ENCODE measurements around the gene FGF10.

Gene FGF10

DNA sequence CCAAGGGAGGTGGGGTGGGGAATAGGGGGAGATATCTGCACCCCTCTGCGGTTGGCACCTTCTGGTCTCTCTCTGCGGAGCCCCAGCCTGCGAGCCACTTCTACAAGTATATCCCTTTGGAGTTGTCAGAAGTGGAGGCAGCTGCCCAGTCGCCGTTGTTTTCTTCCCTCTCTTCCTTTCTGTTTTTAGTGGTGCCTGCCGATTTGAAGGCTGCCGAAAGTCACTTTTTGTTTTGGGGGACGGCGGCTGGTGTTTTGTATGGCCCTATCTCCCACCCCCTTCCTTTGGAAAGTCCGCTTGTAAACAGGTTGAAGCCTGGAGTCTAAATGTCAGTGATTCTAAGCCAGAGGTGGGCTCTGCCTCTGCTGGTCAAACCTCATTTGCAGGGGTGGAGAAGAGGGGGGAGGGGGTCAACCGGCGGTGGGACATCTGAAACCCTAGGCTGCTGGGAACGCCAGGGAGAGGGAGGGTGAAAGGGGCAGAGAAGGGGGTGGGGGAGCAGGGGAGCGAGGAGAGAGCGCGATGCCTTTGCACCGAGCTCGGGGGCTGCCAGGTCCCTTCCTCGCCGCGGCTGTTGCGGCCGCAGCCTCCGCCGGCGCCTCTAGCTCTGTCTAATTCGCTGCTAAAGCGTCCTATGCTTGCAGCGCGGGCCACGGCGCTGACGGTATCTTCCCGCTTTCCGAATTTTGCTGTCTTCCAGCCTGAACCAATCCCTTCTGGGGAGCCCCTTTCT lies at the start of gene FGF10:
TSS of gene FGF10 (minus strand) at position 331 of the 733 bp plus-strand sequence. CDS start 738 bp downstream, outside the sequence.
- ChIA-PET POLR2A (no interaction called here), CTCF (interaction anchor here (1.6 kb wide), 1 partner anchor 758 kb away, joined by 4 read pairs; no protein-coding TSS in a partner anchor)
- DNase-seq (ENCODE audit: low read depth, low spot score): no peak
- H3K4me3 ChIP-seq (ENCODE audit: low read depth, low read length): peak within 1 kb of the TSS; percentile 35
- TF ChIP-seq, protein P1, sequence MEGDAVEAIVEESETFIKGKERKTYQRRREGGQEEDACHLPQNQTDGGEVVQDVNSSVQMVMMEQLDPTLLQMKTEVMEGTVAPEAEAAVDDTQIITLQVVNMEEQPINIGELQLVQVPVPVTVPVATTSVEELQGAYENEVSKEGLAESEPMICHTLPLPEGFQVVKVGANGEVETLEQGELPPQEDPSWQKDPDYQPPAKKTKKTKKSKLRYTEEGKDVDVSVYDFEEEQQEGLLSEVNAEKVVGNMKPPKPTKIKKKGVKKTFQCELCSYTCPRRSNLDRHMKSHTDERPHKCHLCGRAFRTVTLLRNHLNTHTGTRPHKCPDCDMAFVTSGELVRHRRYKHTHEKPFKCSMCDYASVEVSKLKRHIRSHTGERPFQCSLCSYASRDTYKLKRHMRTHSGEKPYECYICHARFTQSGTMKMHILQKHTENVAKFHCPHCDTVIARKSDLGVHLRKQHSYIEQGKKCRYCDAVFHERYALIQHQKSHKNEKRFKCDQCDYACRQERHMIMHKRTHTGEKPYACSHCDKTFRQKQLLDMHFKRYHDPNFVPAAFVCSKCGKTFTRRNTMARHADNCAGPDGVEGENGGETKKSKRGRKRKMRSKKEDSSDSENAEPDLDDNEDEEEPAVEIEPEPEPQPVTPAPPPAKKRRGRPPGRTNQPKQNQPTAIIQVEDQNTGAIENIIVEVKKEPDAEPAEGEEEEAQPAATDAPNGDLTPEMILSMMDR (IDR thresholded peaks at IDR 0.05; ENCODE audit: insufficient read depth, low read length, missing control alignments): no peak

DNA sequence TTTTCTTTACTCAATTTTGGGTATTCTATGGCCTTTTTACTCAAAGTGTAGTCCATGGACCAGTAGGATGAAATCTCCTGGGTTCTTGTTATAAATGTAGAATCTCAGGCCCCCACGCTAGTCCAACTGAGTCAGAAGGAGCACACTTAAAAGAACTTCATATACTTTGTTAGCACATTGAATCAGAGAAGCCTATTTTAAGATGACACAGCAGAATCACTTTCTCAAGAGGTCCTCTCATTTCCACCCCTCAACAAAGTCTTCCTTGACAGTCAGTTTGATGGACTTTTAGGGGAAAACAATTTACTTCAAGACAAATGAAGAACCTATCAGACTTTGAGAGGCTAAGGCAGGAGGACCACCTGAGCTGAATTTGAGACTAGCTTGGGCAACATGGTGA lies 37.7 kb upstream of the FGF10 start:
- no peak for DNase-seq (ENCODE audit: low read depth, low spot score)
- POLR2A ChIA-PET: no interaction called here
- H3K4me3 ChIP-seq (ENCODE audit: low read depth, low read length): no peak overlapping the region
- TF ChIP-seq, protein P1 (IDR thresholded peaks at IDR 0.05; ENCODE audit: insufficient read depth, low read length, missing control alignments): no peak
- CTCF ChIA-PET: no interaction called here

DNA sequence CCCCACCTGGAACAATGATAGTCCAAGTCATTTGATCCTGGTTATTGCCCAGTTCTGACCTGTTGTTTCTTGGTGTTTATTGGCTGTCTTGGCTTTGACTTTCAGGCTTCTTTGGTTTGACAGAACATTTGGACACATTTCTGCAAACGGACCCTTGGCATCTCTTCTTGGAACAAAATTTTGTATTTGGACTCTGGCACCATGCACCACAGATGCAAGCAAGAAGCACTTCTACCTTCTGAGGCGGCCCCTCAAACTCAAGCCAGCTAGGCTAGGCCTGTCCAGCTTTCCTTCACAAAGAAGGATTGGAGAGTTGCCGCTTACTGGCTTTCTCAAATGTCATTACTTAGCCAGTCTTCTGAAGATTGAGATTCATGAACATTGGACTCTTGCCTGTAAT lies 23.1 kb upstream of the FGF10 start:
- no peak overlapping the region for H3K4me3 ChIP-seq (ENCODE audit: low read depth, low read length)
- ChIA-PET POLR2A (no interaction called here), CTCF (no interaction called here)
- DNase-seq (ENCODE audit: low read depth, low spot score): no peak
- TF ChIP-seq, protein P1 (IDR thresholded peaks at IDR 0.05; ENCODE audit: insufficient read depth, low read length, missing control alignments): no peak

DNA sequence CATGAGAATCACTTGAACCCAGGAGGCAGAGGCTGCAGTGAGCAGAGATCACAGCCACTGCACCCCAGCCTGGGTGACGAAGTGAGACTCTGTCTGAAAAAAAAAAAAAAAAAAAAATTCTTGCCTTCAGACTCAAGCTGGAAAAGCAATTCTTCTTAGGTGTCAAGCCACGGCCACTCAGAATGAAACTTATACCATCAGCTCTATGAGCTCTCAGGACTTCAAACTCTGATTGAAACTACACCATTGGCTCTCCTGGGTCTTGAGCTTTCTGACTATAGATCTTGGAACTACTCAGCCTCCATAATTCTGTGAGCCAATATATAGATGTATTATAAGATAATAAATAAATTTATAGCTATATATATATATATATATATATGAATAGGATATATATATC lies 12.9 kb upstream of the FGF10 start:
- H3K4me3 ChIP-seq (ENCODE audit: low read depth, low read length): no peak overlapping the region
- DNase-seq (ENCODE audit: low read depth, low spot score): no peak
- ChIA-PET CTCF (no interaction called here), POLR2A (no interaction called here)
- TF ChIP-seq, protein P1 (IDR thresholded peaks at IDR 0.05; ENCODE audit: insufficient read depth, low read length, missing control alignments): no peak

DNA sequence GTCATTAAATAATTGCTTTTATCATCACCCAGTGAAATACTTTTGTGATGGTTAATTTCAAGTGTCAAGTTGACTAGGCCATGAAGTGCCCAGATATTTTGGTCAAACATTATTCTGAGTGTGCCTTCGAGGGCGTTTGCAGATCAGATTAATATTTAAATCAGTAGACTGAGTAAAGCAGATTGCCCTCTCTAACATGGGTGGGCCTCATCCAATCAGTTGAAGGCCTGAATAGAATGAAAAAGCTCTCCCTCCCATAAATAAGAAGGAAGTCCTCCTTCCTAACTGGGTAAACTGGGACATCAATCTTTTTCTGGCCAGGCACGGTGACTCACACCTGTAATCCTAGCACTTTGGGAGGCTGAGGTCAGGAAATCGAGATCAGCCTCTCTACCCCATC lies 12.4 kb upstream of the FGF10 start:
- POLR2A ChIA-PET: no interaction called here
- CTCF ChIA-PET: no interaction called here
- H3K4me3 ChIP-seq (ENCODE audit: low read depth, low read length): no peak overlapping the region
- TF ChIP-seq, protein P1 (IDR thresholded peaks at IDR 0.05; ENCODE audit: insufficient read depth, low read length, missing control alignments): no peak
- no peak for DNase-seq (ENCODE audit: low read depth, low spot score)

DNA sequence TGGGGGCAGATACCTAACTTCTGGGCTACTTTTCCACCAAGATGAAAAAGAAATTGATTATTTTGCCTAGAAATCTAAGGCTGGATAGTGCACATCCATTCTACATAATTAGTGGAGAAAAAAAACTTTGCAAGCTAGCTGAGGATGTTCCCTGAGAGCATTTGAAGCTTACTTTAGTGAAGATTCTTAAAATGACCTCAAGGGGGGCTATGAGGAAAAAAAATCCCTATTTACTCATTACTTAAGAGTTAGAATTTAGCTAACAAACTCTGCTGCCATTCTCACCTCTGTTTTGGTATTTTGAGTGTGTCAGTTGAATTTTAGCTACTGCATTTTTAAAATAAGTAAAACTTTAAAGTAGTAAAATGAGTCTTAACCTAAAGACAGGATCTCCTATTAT lies 9.2 kb upstream of the FGF10 start:
- DNase-seq (ENCODE audit: low read depth, low spot score): no peak
- TF ChIP-seq, protein P1 (IDR thresholded peaks at IDR 0.05; ENCODE audit: insufficient read depth, low read length, missing control alignments): no peak
- ChIA-PET CTCF (no interaction called here), POLR2A (no interaction called here)
- H3K4me3 ChIP-seq (ENCODE audit: low read depth, low read length): no peak overlapping the region
